OCI-LY3 (cell line): ENCODE data around the gene ZYX.
"Not testable (repeated sequence)": the region's sequence is repeated elsewhere in the genome, so short reads cannot be mapped to it uniquely, and the experiment has no call there.

Experiments
- EZH2phosphoT487 ChIP-seq: fragments of 200-600 bp; shearing (Covaris generic); IDR thresholded peaks from 2 replicates; pipeline ENCODE4 v1.6.1; 2018; ENCODE audit warnings: antibody characterized with exemption, mixed run types, low read depth
- TF ChIP-seq, protein P1 (sequence below): fragments of 200-600, 300-600 bp; sonication (generic); IDR thresholded peaks from 2 replicates; pipeline ENCODE4 v1.5.1; 2014; ENCODE audit warnings: antibody characterized with exemption, low read length, low read depth

DNA sequence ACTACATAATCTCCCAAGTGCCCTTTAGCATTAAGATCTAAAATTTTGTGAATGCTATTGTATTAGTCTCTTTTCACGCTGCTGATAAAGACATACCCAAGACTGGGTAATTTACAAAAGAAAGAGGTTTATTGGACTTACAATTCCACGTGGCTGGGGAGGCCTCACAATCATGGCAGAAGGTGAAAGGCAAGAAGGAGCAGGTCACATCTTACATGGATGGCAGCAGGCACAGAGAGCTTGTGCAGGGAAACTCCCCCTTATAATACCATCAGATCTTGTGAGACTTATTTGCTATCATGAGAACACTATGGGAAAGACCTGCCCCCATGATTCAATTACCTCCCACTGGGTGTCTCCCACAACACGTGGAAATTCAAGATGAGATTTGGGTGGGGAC lies 39.5 kb downstream of the ZYX start:
- TF ChIP-seq, protein P1, sequence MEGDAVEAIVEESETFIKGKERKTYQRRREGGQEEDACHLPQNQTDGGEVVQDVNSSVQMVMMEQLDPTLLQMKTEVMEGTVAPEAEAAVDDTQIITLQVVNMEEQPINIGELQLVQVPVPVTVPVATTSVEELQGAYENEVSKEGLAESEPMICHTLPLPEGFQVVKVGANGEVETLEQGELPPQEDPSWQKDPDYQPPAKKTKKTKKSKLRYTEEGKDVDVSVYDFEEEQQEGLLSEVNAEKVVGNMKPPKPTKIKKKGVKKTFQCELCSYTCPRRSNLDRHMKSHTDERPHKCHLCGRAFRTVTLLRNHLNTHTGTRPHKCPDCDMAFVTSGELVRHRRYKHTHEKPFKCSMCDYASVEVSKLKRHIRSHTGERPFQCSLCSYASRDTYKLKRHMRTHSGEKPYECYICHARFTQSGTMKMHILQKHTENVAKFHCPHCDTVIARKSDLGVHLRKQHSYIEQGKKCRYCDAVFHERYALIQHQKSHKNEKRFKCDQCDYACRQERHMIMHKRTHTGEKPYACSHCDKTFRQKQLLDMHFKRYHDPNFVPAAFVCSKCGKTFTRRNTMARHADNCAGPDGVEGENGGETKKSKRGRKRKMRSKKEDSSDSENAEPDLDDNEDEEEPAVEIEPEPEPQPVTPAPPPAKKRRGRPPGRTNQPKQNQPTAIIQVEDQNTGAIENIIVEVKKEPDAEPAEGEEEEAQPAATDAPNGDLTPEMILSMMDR, result not testable (repeated sequence)
- not testable (repeated sequence) for TF ChIP-seq EZH2phosphoT487
